IMR-90 (cell line): Measurements from ENCODE around the gene ATG14. TPM values are rescaled to one million over a fixed set of nuclear protein-coding genes. Genes with fewer than 3 reads are reported as not detected.
A peak's percentile ranks its signal among the peaks of the same experiment; 100 is the strongest.

ENCODE experiments used
- ATAC-seq: fragments of 200-7000 bp; cut with Tn5 transposase; 2 replicates; pipeline ENCODE4 v1.9.1; 2020; ENCODE audit warnings: low read depth, mild to moderate bottlenecking, moderate library complexity
- BruUV-seq: library from RNA; stranded (reverse); fragments of 400-500 nt; replicated peaks from 2 replicates; lab custom pipeline; 2021; lab: Mats Ljungman, UMichigan
- CTCF ChIA-PET: fragments of 300-600 bp; formaldehyde crosslinking; extraction: SDS; loops from one replicate; lab custom pipeline; 2021; ENCODE audit warnings: antibody characterized with exemption; lab: Yijun Ruan, JAX
- POLR2A ChIA-PET: fragments of 300-600 bp; sonication (Branson Sonifier 250); formaldehyde crosslinking; loops from one replicate; lab custom pipeline; 2022; ENCODE audit warnings: antibody characterized with exemption; ENCODE audit not compliant: unreplicated experiment; lab: Charles Lee
- DNase-seq: peaks from one replicate; pipeline ENCODE4 v3.0.0; 2013
- H2AFZ ChIP-seq: replicated peaks from 2 replicates; pipeline ENCODE3; 2013; ENCODE audit warnings: low read length, mild to moderate bottlenecking; ENCODE audit not compliant: poor library complexity
- H2AK5ac ChIP-seq: 2 replicates; pipeline ENCODE4 v1.6.1; 2013; ENCODE audit warnings: low read depth, low read length, inconsistent platforms
- H2AK9ac ChIP-seq: replicated peaks from 2 replicates; pipeline ENCODE3; 2013; ENCODE audit warnings: mild to moderate bottlenecking, low read depth, low read length, moderate library complexity; ENCODE audit not compliant: poor library complexity
- H2BK120ac ChIP-seq: 2 replicates; pipeline ENCODE4 v1.6.1; 2013; ENCODE audit warnings: low read depth, low read length, inconsistent platforms
- H2BK15ac ChIP-seq: 3 replicates; pipeline ENCODE4 v1.6.1; 2013; ENCODE audit warnings: low read depth, low read length, inconsistent platforms
- H2BK20ac ChIP-seq: 2 replicates; pipeline ENCODE4 v1.6.1; 2013; ENCODE audit warnings: low read depth, mild to moderate bottlenecking, inconsistent platforms, low read length, moderate library complexity
- H2BK5ac ChIP-seq: 2 replicates; pipeline ENCODE4 v1.6.1; 2013; ENCODE audit warnings: mild to moderate bottlenecking, low read depth, low read length, inconsistent platforms; ENCODE audit not compliant: poor library complexity, severe bottlenecking
- H3K14ac ChIP-seq: replicated peaks from 2 replicates; pipeline ENCODE4 v1.6.1; 2013; ENCODE audit warnings: low read depth, low read length, inconsistent platforms
- H3K18ac ChIP-seq: 2 replicates; pipeline ENCODE4 v1.6.1; 2013; ENCODE audit warnings: low read depth, low read length, control low read depth
- H3K23ac ChIP-seq: 2 replicates; pipeline ENCODE4 v1.6.1; 2013; ENCODE audit warnings: low read depth, low read length, inconsistent platforms
- H3K27ac ChIP-seq: 2 replicates; pipeline ENCODE4 v1.5.1; 2013; ENCODE audit warnings: mild to moderate bottlenecking, control low read depth, low read length; ENCODE audit not compliant: insufficient read depth
- H3K27me3 ChIP-seq: 2 replicates; pipeline ENCODE4 v1.6.1; 2013; ENCODE audit warnings: low read length; ENCODE audit not compliant: control insufficient read depth, insufficient read depth
- H3K36me3 ChIP-seq: 2 replicates; pipeline ENCODE4 v1.6.1; 2013; ENCODE audit warnings: low read length, mixed read lengths; ENCODE audit not compliant: control insufficient read depth, insufficient read depth
- H3K4ac ChIP-seq: 2 replicates; pipeline ENCODE4 v1.6.1; 2013; ENCODE audit warnings: low read depth, low read length, inconsistent platforms
- H3K4me1 ChIP-seq: 2 replicates; pipeline ENCODE4 v1.6.1; 2013; ENCODE audit warnings: low read length, mixed read lengths; ENCODE audit not compliant: control insufficient read depth, insufficient read depth
- H3K4me2 ChIP-seq: 2 replicates; pipeline ENCODE4 v1.6.1; 2013; ENCODE audit warnings: low read depth, mild to moderate bottlenecking, control low read depth, low read length, moderate library complexity
- H3K4me3 ChIP-seq: 2 replicates; pipeline ENCODE4 v1.5.1; 2013; ENCODE audit warnings: low read depth, mild to moderate bottlenecking, control low read depth, low read length, moderate library complexity; ENCODE audit not compliant: insufficient read depth
- H3K56ac ChIP-seq: 2 replicates; pipeline ENCODE4 v1.6.1; 2013; ENCODE audit warnings: low read length, inconsistent platforms; ENCODE audit not compliant: insufficient read depth; ENCODE audit errors: extremely low read depth
- H3K79me1 ChIP-seq, 2 experiments: 2 replicates each; pipeline ENCODE4 v1.6.1; 2013; ENCODE audit warnings: low read length in 2 of 2, inconsistent platforms in 1 of 2, low read depth in 1 of 2
- H3K9ac ChIP-seq: 2 replicates; pipeline ENCODE4 v1.6.1; 2013; ENCODE audit warnings: low read depth, low read length, control low read depth
- H3K9me1 ChIP-seq: 2 replicates; pipeline ENCODE4 v1.6.1; 2013; ENCODE audit warnings: low read length, inconsistent platforms; ENCODE audit not compliant: insufficient read depth
- H3K9me3 ChIP-seq: 2 replicates; pipeline ENCODE4 v1.6.1; 2013; ENCODE audit warnings: low read length; ENCODE audit not compliant: control insufficient read depth, insufficient read depth
- H4K20me1 ChIP-seq: 2 replicates; pipeline ENCODE4 v1.6.1; 2013; ENCODE audit warnings: low read length, inconsistent platforms; ENCODE audit not compliant: insufficient read depth
- H4K5ac ChIP-seq: 2 replicates; pipeline ENCODE4 v1.6.1; 2013; ENCODE audit warnings: mild to moderate bottlenecking, low read depth, low read length, control low read depth
- H4K8ac ChIP-seq, 2 experiments: 2 replicates each; pipeline ENCODE4 v1.6.1; 2013; ENCODE audit warnings: low read depth in 2 of 2, low read length in 2 of 2, control low read depth in 1 of 2, inconsistent platforms in 1 of 2
- H4K91ac ChIP-seq: 2 replicates; pipeline ENCODE4 v1.6.1; 2013; ENCODE audit warnings: low read depth, low read length, inconsistent platforms; ENCODE audit not compliant: insufficient read depth
- CEBPB ChIP-seq: IDR thresholded peaks from 2 replicates; pipeline ENCODE4 v1.6.1; 2012; ENCODE audit warnings: low read depth, low read length, improper control_type of control experiment
- CHD1 ChIP-seq: IDR thresholded peaks from 2 replicates; pipeline ENCODE4 v1.6.1; 2012; ENCODE audit warnings: low read depth, low read length, improper control_type of control experiment
- FOS ChIP-seq: fragments of 150-350 bp; IDR thresholded peaks from 2 replicates; pipeline ENCODE4 v1.6.1; 2016; ENCODE audit warnings: low read depth, low read length
- MAZ ChIP-seq: IDR thresholded peaks from 2 replicates; pipeline ENCODE4 v1.6.1; 2012; ENCODE audit warnings: low read depth, mild to moderate bottlenecking, low read length, improper control_type of control experiment, moderate library complexity, borderline replicate concordance
- NFE2L2 ChIP-seq: fragments of 150-350 bp; IDR thresholded peaks from 2 replicates; pipeline ENCODE4 v1.6.1; 2016; ENCODE audit warnings: low read depth, mild to moderate bottlenecking, low read length
- POLR2A ChIP-seq: IDR thresholded peaks from 2 replicates; pipeline ENCODE4 v1.6.1; 2012; ENCODE audit warnings: mild to moderate bottlenecking, low read depth, low read length
- RCOR1 ChIP-seq: IDR thresholded peaks from 2 replicates; pipeline ENCODE4 v1.6.1; 2012; ENCODE audit warnings: mild to moderate bottlenecking, low read length, improper control_type of control experiment; ENCODE audit not compliant: insufficient replicate concordance
- WGBS, 2 experiments: methylation state at CpG; one replicate each; pipeline versions ENCODE4 v1.1.5 to v1.1.7; 2013; ENCODE audit warnings: missing lambda C conversion rate in 2 of 2; ENCODE audit not compliant: insufficient read length in 1 of 2; ENCODE audit errors: extremely low coverage in 2 of 2; 5-methylcytosine and 5-hydroxymethylcytosine counted together
- dilution Hi-C: fragments of 300-500 bp; cut with HindIII; formaldehyde crosslinking; loops from one replicate; pipeline ENCODE4 v1.14.3; 2018; ENCODE audit warnings: low sequenced_read_pairs; ENCODE audit not compliant: unreplicated experiment
- in situ Hi-C: fragments of 300-500 bp; cut with MboI; formaldehyde crosslinking; loops from 3 replicates; pipeline ENCODE4 v1.14.3; 2019; ENCODE audit warnings: low sequenced_read_pairs, inconsistent platforms, mixed read lengths
- intact Hi-C: fragments of 100-400 bp; cut with micrococcal nuclease; formaldehyde crosslinking; loops from 2 replicates; pipeline ENCODE4 v1.10.0; 2022
- polyA plus RNA-seq, 3 experiments: library from polyadenylated mRNA; depleted of rRNA; stranded (reverse); fragments of >200 nt; gene quantifications; 2 replicates each; pipeline ENCODE4 v1.2.3, GENCODE V29; 2012; ENCODE audit warnings: low replicate concordance in 1 of 3
- total RNA-seq: library from RNA; depleted of rRNA; stranded (reverse); fragments of >200 nt; gene quantifications from 2 replicates; pipeline ENCODE4 v1.2.3, GENCODE V29; 2012

Gene ATG14
- total and polyA plus RNA-seq, 2 of the 4 experiments (the other 2 are of a cell fraction): 5.0 to 12.4 TPM

DNA sequence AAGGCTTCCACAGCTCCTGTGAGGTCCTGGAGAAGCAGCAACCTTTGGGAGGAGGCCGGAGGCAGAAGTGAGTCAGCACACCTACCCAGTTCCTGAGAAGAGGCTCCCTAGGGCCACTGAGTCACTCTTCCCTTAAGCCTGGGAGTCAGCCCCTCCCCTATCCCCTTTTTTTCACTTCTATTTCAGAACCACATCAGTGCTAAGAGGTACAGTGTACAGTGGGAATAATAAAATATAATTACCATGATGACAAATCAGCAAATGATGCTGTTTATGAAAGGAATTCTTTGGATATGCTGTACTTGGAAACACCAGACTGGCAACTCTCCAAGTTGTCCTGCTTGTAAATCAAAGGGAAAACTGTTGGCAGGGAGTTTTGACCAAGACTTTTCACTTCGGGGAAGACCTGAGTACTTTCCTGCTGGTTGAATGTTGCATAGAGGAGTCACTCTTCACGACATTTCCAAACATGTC is 36.5 kb upstream of the ATG14 start:
- H3K9me3 ChIP-seq: no peaks in the 10 kb centered on the region
- no peaks in the 10 kb centered on the region for H3K9me1 ChIP-seq
- H2BK5ac ChIP-seq: peak overlapping the region; percentile 84
- peak overlapping the region; percentile 40; the same call in 1 of the 2 replicates for H2BK20ac ChIP-seq
- no peaks in the 10 kb centered on the region; a peak in 1 of 4 replicates for H3K79me1 ChIP-seq
- H3K4ac ChIP-seq: peak overlapping the region; percentile 24; the same call in 1 of the 2 replicates
- peak overlapping the region; percentile 26; the same call in 1 of the 2 replicates for H3K27ac ChIP-seq
- H3K23ac ChIP-seq: 0 out of 2 replicates have a peak overlapping the region, but pooled peaks have one; percentile 62
- no peak overlapping the region for H3K9ac ChIP-seq
- H4K5ac ChIP-seq: no peak overlapping the region
- intact Hi-C loops (no loop called here), in situ Hi-C loops (loop anchor here (25.0 kb wide), 1 partner anchor 889 kb away; no protein-coding TSS in a partner anchor), dilution Hi-C loops (no loop called here)
- ATAC-seq (peak; percentile 82), DNase-seq (peak; percentile 97)
- peak overlapping the region in 1 of 2 experiments; percentile 75; a peak in 1 of 4 replicates for H4K8ac ChIP-seq
- peak overlapping the region; percentile 83; the same call in 1 of the 2 replicates for H3K18ac ChIP-seq
- peak overlapping the region; percentile 33 for H2AFZ ChIP-seq
- H3K4me2 ChIP-seq: peak overlapping the region; percentile 59; the same call in 1 of the 2 replicates
- H3K14ac ChIP-seq: no peak overlapping the region
- CTCF ChIA-PET: no interaction called here
- H3K4me3 ChIP-seq: no peak overlapping the region
- H4K20me1 ChIP-seq: no peaks in the 10 kb centered on the region
- POLR2A ChIA-PET: no interaction called here
- peak overlapping the region; percentile 52; the same call in 1 of the 2 replicates for H2AK5ac ChIP-seq
- H4K91ac ChIP-seq: 0 out of 2 replicates have a peak overlapping the region, but pooled peaks have one; percentile 3
- H2BK120ac ChIP-seq: peak overlapping the region; percentile 69
- peaks cover 10% of the 10 kb centered on the region for H3K4me1 ChIP-seq
- H3K27me3 ChIP-seq: no peaks in the 10 kb centered on the region
- H3K56ac ChIP-seq: no peak overlapping the region
- no peak overlapping the region for H2AK9ac ChIP-seq
- no peaks in the 10 kb centered on the region for H3K36me3 ChIP-seq
- TF ChIP-seq MAZ: peak; percentile 85
- no peak for TF ChIP-seq CEBPB
- no peak for TF ChIP-seq CHD1
- TF ChIP-seq NFE2L2: peak; percentile 55
- TF ChIP-seq POLR2A: 0 out of 2 replicates have a peak, but pooled peaks have one; percentile 33
- TF ChIP-seq FOS: peak; percentile 91
- TF ChIP-seq RCOR1: peak; percentile 65
- no CpG with 5 or more reads among the region's 3 CpGs for WGBS, 2 experiments
- BruUV-seq: no TSS peak
- peak overlapping the region; percentile 41; the same call in 1 of the 3 replicates for H2BK15ac ChIP-seq
